Measurements from ENCODE around the gene TMEM221. TPM values are rescaled to one million over a fixed set of nuclear protein-coding genes. Genes with fewer than 3 reads are reported as not detected.
A peak's percentile ranks its signal among the peaks of the same experiment; 100 is the strongest.

The TMEM221 gene
- total and polyA plus RNA-seq, 9 of the 15 experiments (the other 6 are each of a cell fraction or from before 2014, with no cell fraction given) = 0.06 to 0.35 TPM; not detected in 7

GRCh38 chr19:17405250-17406045 is 43.0 kb downstream of the TMEM221 start, which contains the start of gene BST2 (continued):
- TF ChIP-seq ZBTB43 (CRISPR knock-in tag; IDR thresholded peaks at IDR 0.05) (no peak), BACH1 (tag; IDR thresholded peaks at IDR 0.05) (0 out of 2 replicates have a peak, but pooled peaks have one; percentile 3), ZNF408 (CRISPR knock-in tag; IDR thresholded peaks at IDR 0.05; ENCODE audit: low read depth) (no peak), ARID2 (IDR thresholded peaks at IDR 0.05) (no peak), GTF2B (IDR thresholded peaks at IDR 0.05; ENCODE audit: extremely low read depth, insufficient read length) (peak; percentile 95), PCBP2 (IDR thresholded peaks at IDR 0.05; ENCODE audit: low read depth, low read length, poor library complexity, severe bottlenecking) (no peak), RNF2 (IDR thresholded peaks at IDR 0.05) (no peak; the same call in 1 of the 2 replicates), NUFIP1 (IDR thresholded peaks at IDR 0.05; ENCODE audit: partially characterized antibody) (no peak), ZKSCAN8 (CRISPR knock-in tag; IDR thresholded peaks at IDR 0.05) (no peak), CCNT2 (IDR thresholded peaks at IDR 0.05; ENCODE audit: borderline replicate concordance, extremely low read depth, insufficient read length, low read depth, low read length) (no peak), ZNF766 (CRISPR knock-in tag; conservative IDR thresholded peaks at IDR 0.05) (0 out of 2 replicates have a peak, but pooled peaks have one; percentile 49), USF1 (CRISPR knock-in tag; IDR thresholded peaks at IDR 0.05) (no peak), ZNF785 (CRISPR knock-in tag; IDR thresholded peaks at IDR 0.05) (no peak), ZNF512 (tag; IDR thresholded peaks at IDR 0.05) (no peak), TFE3 (CRISPR knock-in tag; IDR thresholded peaks at IDR 0.05) (no peak), ELK3 (CRISPR knock-in tag; IDR thresholded peaks at IDR 0.05) (no peak), ZNF436 (CRISPR knock-in tag; IDR thresholded peaks at IDR 0.05) (no peak)

Data from K562 (cell line).